A549 (cell line): ENCODE results near the gene BIRC7. TPM values are rescaled to one million over a fixed set of nuclear protein-coding genes. Genes with fewer than 3 reads are reported as not detected.

Experiments
- ATAC-seq, 2 experiments: fragments of 200-7000 bp in 1 of 2; fragments of >200 bp in 1 of 2; cut with Nextera tagmentation in 1 of 2; cut with Tn5 transposase in 1 of 2; 3 replicates each; pipeline versions ENCODE4 v1.8.0 to v1.9.1; 2018 to 2020; ENCODE audit warnings: mild to moderate bottlenecking in 1 of 2, moderate library complexity in 1 of 2
- CTCF ChIA-PET: fragments of 300-600 bp; sonication (Branson Sonifier 250); formaldehyde crosslinking; extraction: SDS; loops from one replicate; lab custom pipeline; 2021; ENCODE audit warnings: antibody characterized with exemption, inconsistent platforms; lab: Yijun Ruan, JAX
- POLR2A ChIA-PET: fragments of 350-600 bp; formaldehyde crosslinking; extraction: SDS; loops from one replicate; lab custom pipeline; 2021; ENCODE audit warnings: antibody characterized with exemption, inconsistent platforms; lab: Yijun Ruan, JAX
- DNase-seq, 2 experiments: peaks; one replicate each; pipeline versions ENCODE4 v3.0.0 to v3.0.0-alpha.2; 2011 to 2016; ENCODE audit warnings: low read depth in 1 of 2, low spot score in 1 of 2
- FAIRE-seq: peaks from 2 replicates; lab custom pipeline; 2011; peaks lifted over from hg19 to GRCh38; lab: Jason Lieb, UNC
- H3K27ac ChIP-seq, 2 experiments: fragments of >200 bp; sonication (Bioruptor Twin); formaldehyde crosslinking; 3 replicates each; pipeline ENCODE4 v1.5.1; 2016 to 2017
- H3K4me1 ChIP-seq: fragments of >200 bp; sonication (Bioruptor Twin); formaldehyde crosslinking; 3 replicates; pipeline ENCODE4 v1.6.1; 2016
- H3K4me2 ChIP-seq: fragments of >200 bp; sonication (Bioruptor Twin); formaldehyde crosslinking; 3 replicates; pipeline ENCODE4 v1.6.1; 2016
- H3K4me3 ChIP-seq: fragments of >200 bp; sonication (Bioruptor Twin); formaldehyde crosslinking; 3 replicates; pipeline ENCODE4 v1.5.1; 2016
- H3K9me3 ChIP-seq: fragments of >200 bp; sonication (Bioruptor Twin); formaldehyde crosslinking; 3 replicates; pipeline ENCODE4 v1.6.1; 2016
- BHLHE40 ChIP-seq: IDR thresholded peaks from 2 replicates; pipeline ENCODE4 v1.6.1; 2012; ENCODE audit warnings: low read depth, low read length, inconsistent platforms
- CBX2 ChIP-seq: fragments of 200-600 bp; sonication (generic); IDR thresholded peaks from 2 replicates; pipeline ENCODE4 v1.6.1; 2016; ENCODE audit warnings: low read depth, mild to moderate bottlenecking, borderline replicate concordance
- CBX8 ChIP-seq: fragments of 200-600 bp; sonication (generic); IDR thresholded peaks from 2 replicates; pipeline ENCODE4 v1.6.1; 2016
- CEBPB ChIP-seq, 2 experiments: fragments of >200 bp in 1 of 2; sonication (Bioruptor Twin) in 1 of 2; formaldehyde crosslinking in 1 of 2; IDR thresholded peaks; 2 replicates each; pipeline ENCODE4 v1.6.1; 2012 to 2016
- EHMT2 ChIP-seq: fragments of 200-600 bp; sonication (generic); IDR thresholded peaks from 2 replicates; pipeline ENCODE4 v1.6.1; 2016; ENCODE audit warnings: antibody characterized with exemption, low read depth, mild to moderate bottlenecking, moderate library complexity
- ESRRA ChIP-seq: fragments of 150-350 bp; IDR thresholded peaks from 2 replicates; pipeline ENCODE4 v1.6.1; 2014; ENCODE audit warnings: mild to moderate bottlenecking, low read length, borderline replicate concordance
- FOSL2 ChIP-seq, 2 experiments: fragments of 450-650 bp in 1 of 2; fragments of >200 bp in 1 of 2; sonication (Bioruptor Twin) in 1 of 2; formaldehyde crosslinking; IDR thresholded peaks; 2 replicates each; pipeline versions ENCODE4 v1.5.0 to v1.6.1; 2016 to 2020; ENCODE audit warnings: mild to moderate bottlenecking in 1 of 2, moderate library complexity in 1 of 2
- HOXA7 ChIP-seq: fragments of 250-450 bp; sonication (Bioruptor Pico); IDR thresholded peaks from 2 replicates; pipeline ENCODE4 v1.5.0; 2020; ENCODE audit warnings: mild to moderate bottlenecking, moderate library complexity
- HOXB13 ChIP-seq: fragments of 250-450 bp; sonication (Bioruptor Pico); IDR thresholded peaks from 2 replicates; pipeline ENCODE4 v1.5.0; 2020; ENCODE audit warnings: low read depth, mild to moderate bottlenecking, moderate library complexity
- HOXB5 ChIP-seq: fragments of 250-450 bp; sonication (Bioruptor Pico); IDR thresholded peaks from 2 replicates; pipeline ENCODE4 v1.5.0; 2020; ENCODE audit warnings: mild to moderate bottlenecking, moderate library complexity
- JUNB ChIP-seq: fragments of >200 bp; sonication (Bioruptor Twin); formaldehyde crosslinking; IDR thresholded peaks from 2 replicates; pipeline ENCODE4 v1.6.1; 2016
- MAFK ChIP-seq: fragments of 450-650 bp; IDR thresholded peaks from 2 replicates; pipeline ENCODE4 v1.6.1; 2014; ENCODE audit not compliant: partially characterized antibody
- MYC ChIP-seq: IDR thresholded peaks from 2 replicates; pipeline ENCODE4 v1.6.1; 2012; ENCODE audit warnings: mild to moderate bottlenecking, inconsistent platforms, low read length, improper control_type of control experiment, borderline replicate concordance
- NFE2L2 ChIP-seq: fragments of 150-350 bp; conservative IDR thresholded peaks from 2 replicates; pipeline ENCODE4 v1.6.1; 2014; ENCODE audit warnings: low read length
- RARB ChIP-seq: fragments of 250-450 bp; sonication (Bioruptor Pico); IDR thresholded peaks from 2 replicates; pipeline ENCODE4 v1.8.0; 2021; ENCODE audit warnings: mild to moderate bottlenecking, moderate library complexity
- REST ChIP-seq: fragments of 200-600 bp; sonication (generic); IDR thresholded peaks from 2 replicates; pipeline ENCODE4 v1.6.1; 2016; ENCODE audit warnings: antibody characterized with exemption, mild to moderate bottlenecking, moderate library complexity
- RNF2 ChIP-seq: fragments of 200-600 bp; sonication (generic); IDR thresholded peaks from 2 replicates; pipeline ENCODE4 v1.6.1; 2016; ENCODE audit warnings: low read depth, mild to moderate bottlenecking, antibody characterized with exemption, moderate library complexity, borderline replicate concordance
- USF2 ChIP-seq: fragments of 450-650 bp; IDR thresholded peaks from 2 replicates; pipeline ENCODE4 v1.6.1; 2014; ENCODE audit warnings: antibody characterized with exemption
- ZFP36 ChIP-seq: fragments of 450-650 bp; IDR thresholded peaks from 2 replicates; pipeline ENCODE4 v1.6.1; 2014; ENCODE audit warnings: borderline replicate concordance; ENCODE audit not compliant: partially characterized antibody
- ZSCAN20 ChIP-seq: fragments of 250-450 bp; sonication (Bioruptor Pico); IDR thresholded peaks from 2 replicates; pipeline ENCODE4 v1.8.0; 2022; ENCODE audit warnings: mild to moderate bottlenecking, moderate library complexity
- WGBS: methylation state at CpG from one replicate; pipeline ENCODE4 v1.1.6; 2017; ENCODE audit errors: missing lambda C conversion rate; 5-methylcytosine and 5-hydroxymethylcytosine counted together
- polyA plus RNA-seq, 4 experiments: library from polyadenylated mRNA; depleted of rRNA in 3 of 4; stranded (reverse); fragments of >200 nt; fragmentation: RNase III in 1 of 4; extraction: RNeasy Plus Mini Kit Qiagen cat#74134 plus additional on column Dnase treatment in 1 of 4; gene quantifications; 2 replicates in 3 of 4; 3 replicates in 1 of 4; pipeline ENCODE4 v1.2.3, GENCODE V29; 2011 to 2017
- TF ChIP-seq, protein P1 (sequence below): fragments of 250-450 bp; sonication (Bioruptor Pico); IDR thresholded peaks from 2 replicates; pipeline ENCODE4 v1.5.0; 2020; ENCODE audit warnings: low read depth, mild to moderate bottlenecking, moderate library complexity
- TF ChIP-seq, protein P2 (sequence below): IDR thresholded peaks from 2 replicates; pipeline ENCODE4 v1.6.1; 2012
- TF ChIP-seq, protein P3 (sequence below): IDR thresholded peaks from 2 replicates; pipeline ENCODE4 v1.6.1; 2012; ENCODE audit warnings: low read depth, borderline replicate concordance
- TF ChIP-seq, protein P4 (sequence below): fragments of 150-350 bp; IDR thresholded peaks from 2 replicates; pipeline ENCODE4 v1.6.1; 2014; ENCODE audit warnings: low read depth, mild to moderate bottlenecking, low read length

Gene BIRC7
- polyA plus RNA-seq, 2 of the 4 experiments (the other 2 are of a cell fraction) = 0.63 to 4.9 TPM

GRCh38 chr20:63268256-63268655 lies 32.6 kb downstream of the BIRC7 start:
- ATAC-seq = no peak
- CTCF ChIA-PET = interaction anchor here (0.8 to 30.4 kb wide), 4 partner anchors 15 to 43 kb away, joined by 3 to 401 read pairs (median 3); no protein-coding TSS in a partner anchor
- POLR2A ChIA-PET = no interaction called here
- no peaks in the 10 kb centered on the region for H3K9me3 ChIP-seq
- no peak for DNase-seq
- FAIRE-seq = no peak
- no peak overlapping the region for H3K4me2 ChIP-seq
- WGBS = 74% methylated on average over 7 of the region's 7 CpGs
- no peak overlapping the region for H3K4me3 ChIP-seq
- peaks cover 9% of the 10 kb centered on the region; the same call in 1 of the 3 replicates for H3K4me1 ChIP-seq
- no peak overlapping the region for H3K27ac ChIP-seq
- no peak for TF ChIP-seq MAFK
- no peak for TF ChIP-seq USF2
- no peak for TF ChIP-seq CEBPB (IDR thresholded peaks at IDR 0.05)
- no peak for TF ChIP-seq BHLHE40
- no peak for TF ChIP-seq NFE2L2
- TF ChIP-seq, protein P1, sequence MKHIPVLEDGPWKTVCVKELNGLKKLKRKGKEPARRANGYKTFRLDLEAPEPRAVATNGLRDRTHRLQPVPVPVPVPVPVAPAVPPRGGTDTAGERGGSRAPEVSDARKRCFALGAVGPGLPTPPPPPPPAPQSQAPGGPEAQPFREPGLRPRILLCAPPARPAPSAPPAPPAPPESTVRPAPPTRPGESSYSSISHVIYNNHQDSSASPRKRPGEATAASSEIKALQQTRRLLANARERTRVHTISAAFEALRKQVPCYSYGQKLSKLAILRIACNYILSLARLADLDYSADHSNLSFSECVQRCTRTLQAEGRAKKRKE (CRISPR knock-in tag) = no peak
- TF ChIP-seq, protein P2, sequence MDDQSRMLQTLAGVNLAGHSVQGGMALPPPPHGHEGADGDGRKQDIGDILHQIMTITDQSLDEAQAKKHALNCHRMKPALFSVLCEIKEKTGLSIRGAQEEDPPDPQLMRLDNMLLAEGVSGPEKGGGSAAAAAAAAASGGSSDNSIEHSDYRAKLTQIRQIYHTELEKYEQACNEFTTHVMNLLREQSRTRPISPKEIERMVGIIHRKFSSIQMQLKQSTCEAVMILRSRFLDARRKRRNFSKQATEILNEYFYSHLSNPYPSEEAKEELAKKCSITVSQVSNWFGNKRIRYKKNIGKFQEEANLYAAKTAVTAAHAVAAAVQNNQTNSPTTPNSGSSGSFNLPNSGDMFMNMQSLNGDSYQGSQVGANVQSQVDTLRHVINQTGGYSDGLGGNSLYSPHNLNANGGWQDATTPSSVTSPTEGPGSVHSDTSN = no peak
- TF ChIP-seq, protein P3, sequence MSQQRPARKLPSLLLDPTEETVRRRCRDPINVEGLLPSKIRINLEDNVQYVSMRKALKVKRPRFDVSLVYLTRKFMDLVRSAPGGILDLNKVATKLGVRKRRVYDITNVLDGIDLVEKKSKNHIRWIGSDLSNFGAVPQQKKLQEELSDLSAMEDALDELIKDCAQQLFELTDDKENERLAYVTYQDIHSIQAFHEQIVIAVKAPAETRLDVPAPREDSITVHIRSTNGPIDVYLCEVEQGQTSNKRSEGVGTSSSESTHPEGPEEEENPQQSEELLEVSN = no peak
- TF ChIP-seq JUNB = no peak

- FAIRE-seq (no peak), DNase-seq (no peak), ATAC-seq (no peak)
- Histone ChIP-seq H3K9me3 (no peaks in the 10 kb centered on the region), H3K4me1 (peaks cover 10% of the 10 kb centered on the region; the same call in 2 of the 3 replicates), H3K4me2 (no peak overlapping the region), H3K27ac (no peak overlapping the region; a peak in 1 of 6 replicates), H3K4me3 (no peak overlapping the region)
- TF ChIP-seq MYC (no peak), HOXB13 (no peak), ZFP36 (no peak), RARB (CRISPR knock-in tag) (no peak), HOXA7 (CRISPR knock-in tag) (no peak), ZSCAN20 (no peak)
- ChIA-PET POLR2A (no interaction called here), CTCF (interaction anchor here (0.9 to 30.4 kb wide), 4 partner anchors 15 to 51 kb away, joined by 3 to 401 read pairs (median 4); no protein-coding TSS in a partner anchor)
- WGBS = 70% methylated on average over 18 of the region's 18 CpGs
These were observed 33.1 kb downstream of the BIRC7 start for GRCh38 chr20:63268671-63269439.

GRCh38 chr20:63269724-63270123 lies 34.0 kb downstream of the BIRC7 start:
- no peak overlapping the region for H3K4me3 ChIP-seq
- H3K9me3 ChIP-seq = no peaks in the 10 kb centered on the region
- H3K4me1 ChIP-seq = peaks cover 16% of the 10 kb centered on the region; the same call in 2 of the 3 replicates
- H3K4me2 ChIP-seq = no peak overlapping the region
- ATAC-seq = no peak
- 77% methylated on average over 9 of the region's 9 CpGs for WGBS
- H3K27ac ChIP-seq = no peak overlapping the region
- no peak for DNase-seq
- ChIA-PET CTCF (interaction anchor here (0.9 to 30.4 kb wide), 3 partner anchors 18 to 52 kb away, joined by 4 to 401 read pairs (median 5); no protein-coding TSS in a partner anchor), POLR2A (no interaction called here)
- FAIRE-seq = no peak
- TF ChIP-seq CBX8 (no peak), RNF2 (no peak), EHMT2 (no peak), NFE2L2 (no peak), REST (no peak), FOSL2 (IDR thresholded peaks at IDR 0.05) (no peak), FOSL2 (CRISPR knock-in tag; IDR thresholded peaks at IDR 0.05) (no peak), CBX2 (no peak), ZFP36 (no peak), ESRRA (no peak), HOXB5 (CRISPR knock-in tag) (no peak)
- TF ChIP-seq, protein P4, sequence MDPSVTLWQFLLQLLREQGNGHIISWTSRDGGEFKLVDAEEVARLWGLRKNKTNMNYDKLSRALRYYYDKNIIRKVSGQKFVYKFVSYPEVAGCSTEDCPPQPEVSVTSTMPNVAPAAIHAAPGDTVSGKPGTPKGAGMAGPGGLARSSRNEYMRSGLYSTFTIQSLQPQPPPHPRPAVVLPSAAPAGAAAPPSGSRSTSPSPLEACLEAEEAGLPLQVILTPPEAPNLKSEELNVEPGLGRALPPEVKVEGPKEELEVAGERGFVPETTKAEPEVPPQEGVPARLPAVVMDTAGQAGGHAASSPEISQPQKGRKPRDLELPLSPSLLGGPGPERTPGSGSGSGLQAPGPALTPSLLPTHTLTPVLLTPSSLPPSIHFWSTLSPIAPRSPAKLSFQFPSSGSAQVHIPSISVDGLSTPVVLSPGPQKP = no peak
